Activated naive CD4-positive, alpha-beta T cell treated with anti-CD3 and anti-CD28 coated beads for 36 hours (primary cell): Measurements from ENCODE around the gene AACS. TPM values are rescaled to one million over a fixed set of nuclear protein-coding genes. Genes with fewer than 3 reads are reported as not detected.
"Not testable (repeated sequence)": the region's sequence is repeated elsewhere in the genome, so short reads cannot be mapped to it uniquely, and the experiment has no call there.

ENCODE experiments used
- CTCF ChIA-PET: fragments of 350-600 bp; sonication (Branson Sonifier 250); formaldehyde crosslinking; loops from one replicate; lab custom pipeline; 2021; ENCODE audit warnings: antibody characterized with exemption; lab: Charles Lee
- DNase-seq: peaks from one replicate; pipeline ENCODE4 v3.0.0-alpha.2; 2020
- H3K27ac Mint-ChIP-seq: one replicate; pipeline ENCODE4 v1.8.0; 2021; ENCODE audit warnings: mild to moderate bottlenecking, mixed read lengths
- H3K27me3 Mint-ChIP-seq: one replicate; pipeline ENCODE4 v1.8.0; 2021; ENCODE audit warnings: low read depth, mixed read lengths
- H3K36me3 Mint-ChIP-seq: one replicate; pipeline ENCODE4 v1.8.0; 2021; ENCODE audit warnings: low read depth, mixed read lengths
- H3K4me1 Mint-ChIP-seq: one replicate; pipeline ENCODE4 v1.8.0; 2021; ENCODE audit warnings: low read depth, mixed read lengths
- H3K4me3 Mint-ChIP-seq: one replicate; pipeline ENCODE4 v1.8.0; 2021; ENCODE audit warnings: mild to moderate bottlenecking, moderate library complexity, mixed read lengths
- H3K9me3 Mint-ChIP-seq: one replicate; pipeline ENCODE4 v1.8.0; 2021; ENCODE audit warnings: mixed read lengths
- intact Hi-C: fragments of 100-400 bp; cut with micrococcal nuclease; formaldehyde crosslinking; loops from one replicate; pipeline ENCODE4 v1.15.1; 2023
- total RNA-seq, 2 experiments: library from RNA; stranded (reverse); gene quantifications; one replicate each; pipeline ENCODE4 v1.2.3, GENCODE V29; 2021

AACS gene
- total RNA-seq: 10 to 100 TPM; 10.6 to 11.2 TPM

GRCh38 chr12:125065021-125065918 lies at the start of gene AACS:
TSS of gene AACS (plus strand) at chr12:125065435. CDS start at chr12:125065585, 150 bp downstream.
- intact Hi-C loops: loop anchor here (1.0 kb wide), 3 partner anchors 16 to 76 kb away; partner anchors contain the start of genes BRI3BP and DHX37
- Mint-ChIP-seq H3K4me1 (peaks cover 11% of the 10 kb centered on the region), H3K36me3 (no peaks in the 10 kb centered on the region), H3K27ac (no peak within 1 kb of the TSS), H3K27me3 (no peaks in the 10 kb centered on the region), H3K9me3 (no peaks in the 10 kb centered on the region), H3K4me3 (peak within 1 kb of the TSS; percentile 78)
- peak; percentile 76 for DNase-seq
- CTCF ChIA-PET: interaction anchor here (0.8 to 1.1 kb wide), 2 partner anchors 159 to 201 kb away, joined by 3 to 4 read pairs; partner anchors contain the start of gene SCARB1

DNA sequence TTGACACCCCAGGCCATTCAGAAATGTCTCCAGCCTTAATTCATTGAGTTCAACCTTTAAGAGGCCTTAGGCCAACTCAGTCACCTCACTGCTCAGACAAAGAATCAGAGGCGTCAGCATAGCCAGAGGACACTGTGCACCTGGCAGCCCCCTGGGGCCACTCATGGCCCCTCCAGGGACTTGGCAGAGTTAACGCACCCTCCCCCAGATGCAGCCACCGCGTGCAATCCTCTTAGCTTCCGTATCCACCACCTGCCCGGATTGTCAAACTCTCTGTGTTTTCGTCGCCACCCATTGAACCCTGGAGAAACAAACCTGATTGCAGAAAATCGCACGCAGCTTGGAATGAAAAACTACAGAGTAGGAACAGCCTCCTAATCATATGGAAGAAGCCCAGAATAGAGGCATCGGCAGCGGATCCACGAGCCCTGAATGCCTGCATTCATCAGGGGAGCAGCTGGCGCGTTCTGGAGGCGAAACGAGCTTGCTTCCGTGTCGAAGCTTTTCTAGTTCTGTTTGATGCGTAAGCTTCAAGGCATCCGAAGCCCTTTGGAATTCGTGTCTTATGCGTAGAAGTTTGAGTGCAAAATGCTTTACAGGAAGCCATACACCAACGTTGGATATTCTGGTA lies 49.4 kb upstream of the AACS start:
- DNase-seq: no peak
- intact Hi-C loops: no loop called here
- Mint-ChIP-seq H3K27ac (no peak overlapping the region), H3K36me3 (peaks cover 33% of the 10 kb centered on the region), H3K4me3 (no peak overlapping the region), H3K4me1 (no peaks in the 10 kb centered on the region), H3K9me3 (no peaks in the 10 kb centered on the region), H3K27me3 (no peaks in the 10 kb centered on the region)
- CTCF ChIA-PET: no interaction called here

GRCh38 chr12:125017801-125018200 lies 47.4 kb upstream of the AACS start:
- Mint-ChIP-seq H3K4me1 (no peaks in the 10 kb centered on the region), H3K27me3 (no peaks in the 10 kb centered on the region), H3K9me3 (no peaks in the 10 kb centered on the region), H3K4me3 (no peak overlapping the region), H3K36me3 (peaks cover 44% of the 10 kb centered on the region), H3K27ac (no peak overlapping the region)
- intact Hi-C loops: no loop called here
- CTCF ChIA-PET: no interaction called here
- no peak for DNase-seq

DNA sequence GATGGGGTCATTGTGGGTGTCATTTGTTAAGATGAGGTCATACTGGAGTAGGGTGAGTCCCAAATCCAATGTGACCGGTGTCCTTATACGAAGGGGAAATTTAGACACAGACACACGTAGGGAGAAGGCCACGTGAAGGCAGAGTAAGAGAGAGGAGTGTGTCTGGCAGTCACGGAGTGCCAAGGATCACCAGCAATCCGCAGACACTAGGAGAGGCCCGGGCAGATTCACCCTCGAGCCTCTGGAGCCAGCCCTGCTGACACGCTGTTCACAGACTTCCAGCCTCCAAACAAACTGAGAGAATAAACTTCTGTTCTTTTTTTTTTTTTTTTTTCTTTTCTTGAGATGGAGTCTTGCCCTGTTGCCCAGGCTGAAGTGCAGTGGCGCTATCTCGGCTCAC lies 46.9 kb upstream of the AACS start:
- H3K27ac Mint-ChIP-seq: no peak overlapping the region
- no peak for DNase-seq
- CTCF ChIA-PET: no interaction called here
- no peaks in the 10 kb centered on the region for H3K27me3 Mint-ChIP-seq
- peaks cover 44% of the 10 kb centered on the region for H3K36me3 Mint-ChIP-seq
- no peak overlapping the region for H3K4me3 Mint-ChIP-seq
- no peaks in the 10 kb centered on the region for H3K4me1 Mint-ChIP-seq
- H3K9me3 Mint-ChIP-seq: no peaks in the 10 kb centered on the region
- intact Hi-C loops: no loop called here

GRCh38 chr12:125021096-125021495 lies 44.1 kb upstream of the AACS start:
- intact Hi-C loops: no loop called here
- no peaks in the 10 kb centered on the region for H3K27me3 Mint-ChIP-seq
- H3K36me3 Mint-ChIP-seq: peaks cover 42% of the 10 kb centered on the region
- CTCF ChIA-PET: no interaction called here
- no peak overlapping the region for H3K4me3 Mint-ChIP-seq
- H3K4me1 Mint-ChIP-seq: no peaks in the 10 kb centered on the region
- H3K9me3 Mint-ChIP-seq: no peaks in the 10 kb centered on the region
- H3K27ac Mint-ChIP-seq: no peak overlapping the region
- no peak for DNase-seq

DNA sequence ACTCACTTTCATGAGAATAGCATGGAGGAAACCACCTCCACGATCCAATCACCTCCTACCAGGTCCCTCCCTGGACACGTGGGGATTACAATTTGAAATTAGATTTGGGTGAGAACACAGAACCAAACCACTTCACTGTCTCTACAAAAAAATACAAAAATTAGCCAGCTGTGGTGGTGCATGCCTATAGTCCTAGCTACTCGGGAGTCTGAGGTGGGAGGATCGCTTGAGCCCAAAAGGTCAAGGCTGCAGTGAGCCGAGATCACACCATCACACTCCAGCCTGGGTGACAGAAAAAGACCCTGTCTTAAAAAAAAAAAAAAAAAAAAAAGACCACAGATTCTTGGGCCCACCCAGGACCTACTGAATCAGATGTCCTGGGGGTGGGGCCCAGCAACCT lies 43.5 kb upstream of the AACS start:
- H3K4me1 Mint-ChIP-seq: no peaks in the 10 kb centered on the region
- no peaks in the 10 kb centered on the region for H3K9me3 Mint-ChIP-seq
- no peak overlapping the region for H3K4me3 Mint-ChIP-seq

DNA sequence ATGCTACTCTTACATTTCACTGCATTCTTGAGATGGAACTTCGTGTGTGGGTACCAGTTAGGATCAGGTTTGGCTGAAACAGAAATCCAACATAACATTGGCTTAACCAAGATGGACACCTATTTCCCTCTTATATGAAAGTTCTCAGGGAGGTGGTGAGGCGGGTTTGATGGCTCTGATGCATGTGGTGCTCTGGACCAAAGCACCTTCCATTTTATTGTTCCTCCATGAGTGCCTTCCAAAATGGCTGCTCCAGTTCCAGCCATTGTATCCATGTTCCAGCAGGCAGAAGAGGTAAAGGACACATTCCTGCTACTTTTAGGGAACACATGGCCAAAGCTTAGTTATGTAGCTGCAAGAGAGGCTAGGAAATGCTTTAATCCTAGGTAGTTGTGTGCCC lies 42.2 kb upstream of the AACS start:
- peaks cover 44% of the 10 kb centered on the region for H3K36me3 Mint-ChIP-seq

More for the DNA sequence above, 43.5 kb upstream of the AACS start:
- no peaks in the 10 kb centered on the region for H3K27me3 Mint-ChIP-seq
- no peak overlapping the region for H3K27ac Mint-ChIP-seq
- DNase-seq: no peak
- intact Hi-C loops: no loop called here
- peaks cover 44% of the 10 kb centered on the region for H3K36me3 Mint-ChIP-seq
- CTCF ChIA-PET: no interaction called here

DNA sequence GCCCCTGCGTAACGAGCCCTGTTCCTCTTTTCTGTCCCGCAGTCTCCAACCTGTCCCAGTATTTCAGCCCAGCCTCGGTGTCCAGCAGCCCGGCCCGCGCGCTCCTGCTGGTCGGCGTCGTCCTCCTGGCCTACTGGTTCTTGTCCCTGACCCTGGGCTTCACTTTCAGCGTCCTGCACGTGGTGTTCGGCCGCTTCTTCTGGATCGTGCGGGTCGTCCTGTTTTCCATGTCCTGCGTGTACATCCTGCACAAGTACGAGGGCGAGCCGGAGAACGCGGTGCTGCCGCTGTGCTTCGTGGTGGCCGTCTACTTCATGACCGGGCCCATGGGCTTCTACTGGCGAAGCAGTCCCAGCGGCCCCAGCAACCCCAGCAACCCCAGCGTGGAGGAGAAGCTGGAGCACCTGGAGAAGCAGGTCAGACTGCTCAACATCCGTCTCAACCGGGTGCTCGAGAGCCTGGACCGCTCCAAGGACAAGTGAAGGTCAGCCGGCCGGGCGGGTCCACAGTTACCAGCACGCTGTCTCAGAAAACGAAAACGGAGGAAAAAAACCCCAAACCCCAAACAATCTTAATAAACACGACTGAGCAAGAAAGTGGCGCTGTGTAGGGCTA lies 40.2 kb upstream of the AACS start:
- CTCF ChIA-PET: no interaction called here
- H3K36me3 Mint-ChIP-seq: peaks cover 37% of the 10 kb centered on the region
- no peak for DNase-seq
- no peaks in the 10 kb centered on the region for H3K4me1 Mint-ChIP-seq
- H3K4me3 Mint-ChIP-seq: no peak overlapping the region
- H3K27me3 Mint-ChIP-seq: no peaks in the 10 kb centered on the region
- H3K27ac Mint-ChIP-seq: no peak overlapping the region
- intact Hi-C loops: no loop called here
- no peaks in the 10 kb centered on the region for H3K9me3 Mint-ChIP-seq

More for the DNA sequence above, 42.2 kb upstream of the AACS start:
- no peak for DNase-seq
- H3K27ac Mint-ChIP-seq: no peak overlapping the region
- no peak overlapping the region for H3K4me3 Mint-ChIP-seq
- H3K27me3 Mint-ChIP-seq: no peaks in the 10 kb centered on the region
- intact Hi-C loops: no loop called here
- no peaks in the 10 kb centered on the region for H3K4me1 Mint-ChIP-seq
- no peaks in the 10 kb centered on the region for H3K9me3 Mint-ChIP-seq
- CTCF ChIA-PET: no interaction called here

DNA sequence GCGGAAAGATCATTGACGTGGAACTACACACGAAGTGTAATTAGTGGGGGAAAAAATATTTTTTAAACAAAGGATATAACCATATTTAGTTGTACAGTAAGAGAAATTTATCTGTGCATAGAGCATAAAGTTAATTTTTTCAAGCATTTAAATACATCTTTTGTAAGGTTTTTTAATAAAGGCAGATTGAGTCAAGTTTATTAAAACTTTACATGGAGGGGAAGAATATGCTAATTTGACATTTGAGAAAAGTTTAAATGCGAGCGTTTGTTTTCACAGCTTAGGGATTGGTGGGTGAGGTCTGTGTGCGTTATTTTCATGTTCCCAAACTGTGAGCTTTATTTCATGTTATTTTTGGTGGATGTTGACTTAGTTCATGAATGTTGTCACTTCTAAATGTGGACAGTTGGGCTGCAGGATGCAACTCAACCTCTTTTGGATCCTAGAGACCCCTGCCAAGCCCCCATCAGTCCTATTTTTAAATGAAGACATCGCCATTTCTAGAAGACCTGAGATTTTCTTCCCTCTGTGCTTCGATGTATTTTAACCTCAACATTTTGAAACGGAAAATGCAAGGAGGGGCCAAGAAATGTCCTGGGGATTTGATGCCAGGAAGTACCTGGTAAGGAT lies 39.5 kb upstream of the AACS start:
- H3K27me3 Mint-ChIP-seq: no peaks in the 10 kb centered on the region
- CTCF ChIA-PET: no interaction called here
- H3K36me3 Mint-ChIP-seq: peaks cover 36% of the 10 kb centered on the region
- no peaks in the 10 kb centered on the region for H3K9me3 Mint-ChIP-seq
- no peaks in the 10 kb centered on the region for H3K4me1 Mint-ChIP-seq
- no peak overlapping the region for H3K4me3 Mint-ChIP-seq
- DNase-seq: no peak
- intact Hi-C loops: no loop called here
- H3K27ac Mint-ChIP-seq: no peak overlapping the region

DNA sequence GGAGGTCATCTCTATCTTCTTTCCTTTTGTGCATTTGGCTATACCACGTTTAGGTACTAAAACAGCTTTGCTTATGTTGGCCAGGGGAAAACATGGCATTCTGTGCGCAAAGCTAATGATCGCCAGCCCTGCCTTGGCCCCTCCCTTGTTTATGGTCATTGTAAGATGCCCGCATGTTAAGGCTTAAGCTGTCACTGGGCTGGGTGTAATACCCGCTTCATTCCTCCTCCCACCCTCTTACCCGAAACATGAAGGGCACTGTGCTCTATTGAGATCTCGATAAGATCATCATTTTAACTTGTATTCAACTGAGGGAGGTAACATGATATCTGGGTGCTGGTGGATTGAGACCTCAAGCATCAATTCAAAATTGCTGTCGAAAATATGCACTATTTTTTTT lies 37.1 kb upstream of the AACS start:
- CTCF ChIA-PET: no interaction called here
- H3K27me3 Mint-ChIP-seq: no peaks in the 10 kb centered on the region
- DNase-seq: no peak

DNA sequence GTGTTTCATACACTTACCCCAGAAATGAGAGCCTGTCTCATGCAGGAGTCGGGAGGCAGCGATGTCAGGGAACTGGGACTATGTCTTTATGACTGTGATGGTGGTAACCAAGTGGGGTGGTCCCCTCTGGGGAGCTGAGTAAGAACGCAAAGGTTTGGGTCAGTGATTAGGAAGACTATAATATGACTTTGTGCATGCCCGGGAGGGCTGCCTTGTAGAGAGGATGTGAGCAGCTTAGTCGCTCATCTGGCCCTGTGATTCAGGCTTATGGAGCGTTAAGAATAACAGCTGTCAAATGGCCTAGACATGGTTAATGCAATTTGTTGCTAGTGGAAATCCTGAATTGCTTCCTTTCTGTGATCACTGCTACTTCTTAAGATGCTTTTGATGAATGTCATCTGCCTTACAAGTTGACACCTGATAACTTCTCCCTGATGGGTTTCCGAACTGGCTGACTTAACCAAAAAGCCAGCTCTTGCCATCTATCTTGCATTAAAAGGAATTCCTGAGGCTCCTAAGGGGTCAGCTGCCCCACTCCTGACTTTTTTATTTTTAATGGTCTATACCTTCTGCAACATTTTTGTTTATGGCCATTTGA lies 35.4 kb upstream of the AACS start:
- intact Hi-C loops: no loop called here
- CTCF ChIA-PET: no interaction called here

More for the DNA sequence above, 37.1 kb upstream of the AACS start:
- Mint-ChIP-seq H3K4me3 (no peak overlapping the region), H3K27ac (no peak overlapping the region), H3K4me1 (no peaks in the 10 kb centered on the region), H3K36me3 (peaks cover 20% of the 10 kb centered on the region), H3K9me3 (no peaks in the 10 kb centered on the region)
- intact Hi-C loops: no loop called here

GRCh38 chr12:125031471-125031870 lies 33.8 kb upstream of the AACS start:
- H3K9me3 Mint-ChIP-seq, intact Hi-C loops, H3K4me3 Mint-ChIP-seq, CTCF ChIA-PET, H3K36me3 Mint-ChIP-seq, DNase-seq, H3K27me3 Mint-ChIP-seq, H3K27ac Mint-ChIP-seq, H3K4me1 Mint-ChIP-seq: not testable (repeated sequence)

More for the DNA sequence above, 35.4 kb upstream of the AACS start:
- DNase-seq: no peak
- H3K27me3 Mint-ChIP-seq: no peaks in the 10 kb centered on the region
- H3K36me3 Mint-ChIP-seq: peaks cover 14% of the 10 kb centered on the region
- H3K4me3 Mint-ChIP-seq: no peak overlapping the region
- no peaks in the 10 kb centered on the region for H3K4me1 Mint-ChIP-seq
- peaks cover under 1% of the 10 kb centered on the region for H3K9me3 Mint-ChIP-seq
- H3K27ac Mint-ChIP-seq: no peak overlapping the region
